HepG2 (cell line): ENCODE results near the gene RPS6KA2. TPM values are rescaled to one million over a fixed set of nuclear protein-coding genes. Genes with fewer than 3 reads are reported as not detected.

Experiments
- ATAC-seq: fragments of 200-7000 bp; cut with Tn5 transposase; 3 replicates; pipeline ENCODE4 v1.9.1; 2020; ENCODE audit warnings: mild to moderate bottlenecking, moderate library complexity
- BruUV-seq: library from RNA; stranded (reverse); fragments of 400-500 nt; replicated peaks from 2 replicates; lab custom pipeline; 2021; lab: Mats Ljungman, UMichigan
- CTCF ChIA-PET: fragments of 300-600 bp; formaldehyde crosslinking; extraction: SDS; loops from one replicate; lab custom pipeline; 2021; ENCODE audit warnings: low total read pairs, inconsistent platforms, low intra/inter-chr PET ratio; lab: Yijun Ruan, JAX
- POLR2A ChIA-PET: fragments of 350-600 bp; sonication (Branson Sonifier 250); formaldehyde crosslinking; loops from one replicate; lab custom pipeline; 2020; ENCODE audit warnings: antibody characterized with exemption, inconsistent platforms; lab: Yijun Ruan, JAX
- DNase-seq: peaks from one replicate; pipeline ENCODE4 v3.0.0-alpha.2; 2015; ENCODE audit warnings: low spot score
- FAIRE-seq: peaks from 3 replicates; lab custom pipeline; 2011; peaks lifted over from hg19 to GRCh38; lab: Jason Lieb, UNC
- H2AFZ ChIP-seq: one replicate; pipeline ENCODE4 v1.6.1; 2011; ENCODE audit warnings: low read length, inconsistent platforms
- H3K27ac ChIP-seq: fragments of 300-600 bp; 3 replicates; pipeline ENCODE4 v1.8.0; 2011; ENCODE audit warnings: mixed run types, mild to moderate bottlenecking, mixed read lengths, low read length, inconsistent platforms; ENCODE audit not compliant: insufficient read depth; ENCODE audit errors: extremely low read length
- H3K27me3 ChIP-seq, 2 experiments: fragments of 200-600 bp in 1 of 2; 2 replicates in 1 of 2; 3 replicates in 1 of 2; pipeline versions ENCODE4 v1.6.0 to v1.8.0; 2011; ENCODE audit warnings: low read length in 2 of 2, mild to moderate bottlenecking in 2 of 2, moderate library complexity in 2 of 2, inconsistent platforms in 1 of 2; ENCODE audit not compliant: insufficient read depth in 2 of 2, control insufficient read depth in 1 of 2
- H3K36me3 ChIP-seq, 2 experiments: fragments of 200-600 bp in 1 of 2; replicated peaks in 1 of 2; 2 replicates in 1 of 2; 3 replicates in 1 of 2; pipeline versions ENCODE4 v1.5.1 to v1.8.0; 2011; ENCODE audit warnings: low read length in 2 of 2, inconsistent platforms in 1 of 2; ENCODE audit not compliant: insufficient read depth in 2 of 2, control insufficient read depth in 1 of 2
- H3K4me1 ChIP-seq: 2 replicates; pipeline ENCODE4 v1.5.1; 2012; ENCODE audit warnings: low read length, inconsistent platforms; ENCODE audit not compliant: insufficient read depth
- H3K4me2 ChIP-seq: 2 replicates; pipeline ENCODE4 v1.6.0; 2011; ENCODE audit warnings: low read depth, low read length, inconsistent platforms
- H3K4me3 ChIP-seq, 3 experiments: fragments of 200-600 bp in 1 of 3; sonication (generic), shearing (Covaris generic) in 1 of 3; replicated peaks in 1 of 3; 2 replicates each; pipeline ENCODE4 v1.5.1; 2011 to 2016; ENCODE audit warnings: low read length in 3 of 3, inconsistent platforms in 2 of 3, low read depth in 2 of 3, mild to moderate bottlenecking in 2 of 3, control low read depth in 1 of 3, mixed read lengths in 1 of 3; ENCODE audit not compliant: insufficient read depth in 1 of 3
- H3K79me2 ChIP-seq: one replicate; pipeline ENCODE4 v1.6.1; 2011; ENCODE audit warnings: low read length, inconsistent platforms; ENCODE audit not compliant: insufficient read depth
- H3K9ac ChIP-seq: 2 replicates; pipeline ENCODE4 v1.6.0; 2011; ENCODE audit warnings: mild to moderate bottlenecking, low read depth, low read length, inconsistent platforms; ENCODE audit not compliant: insufficient read depth
- H3K9me3 ChIP-seq: 2 replicates; pipeline ENCODE4 v1.5.1; 2012; ENCODE audit warnings: mild to moderate bottlenecking, low read length
- H4K20me1 ChIP-seq: 2 replicates; pipeline ENCODE4 v1.6.0; 2011; ENCODE audit warnings: inconsistent platforms, mild to moderate bottlenecking, low read length, moderate library complexity; ENCODE audit not compliant: insufficient read depth
- CBX1 ChIP-seq: IDR thresholded peaks from one replicate; pipeline ENCODE4 v1.6.1; 2016; ENCODE audit warnings: antibody characterized with exemption, low read depth
- CENPT ChIP-seq: sonication (generic); formaldehyde crosslinking; IDR thresholded peaks from 2 replicates; pipeline ENCODE4 v1.8.0; 2022; ENCODE audit warnings: low read depth, mild to moderate bottlenecking, moderate library complexity, missing genetic modification reagents
- CSRNP1 ChIP-seq: sonication (generic); formaldehyde crosslinking; IDR thresholded peaks from 2 replicates; pipeline ENCODE4 v1.8.1; 2023; ENCODE audit warnings: mild to moderate bottlenecking, missing genetic modification reagents
- E2F1 ChIP-seq: sonication (generic); formaldehyde crosslinking; IDR thresholded peaks from 2 replicates; pipeline ENCODE4 v1.5.0; 2020; ENCODE audit warnings: missing genetic modification reagents
- FOXM1 ChIP-seq: sonication (generic); formaldehyde crosslinking; IDR thresholded peaks from 2 replicates; pipeline ENCODE4 v1.5.0; 2020; ENCODE audit warnings: missing genetic modification reagents
- GMEB1 ChIP-seq: sonication (generic); formaldehyde crosslinking; IDR thresholded peaks from 2 replicates; pipeline ENCODE4 v1.5.1; 2020; ENCODE audit warnings: missing genetic modification reagents, mild to moderate bottlenecking, borderline replicate concordance
- HMGXB3 ChIP-seq: sonication (generic); formaldehyde crosslinking; IDR thresholded peaks from 2 replicates; pipeline ENCODE4 v1.4.0; 2020; ENCODE audit warnings: missing genetic modification reagents, borderline replicate concordance
- KDM1A ChIP-seq: IDR thresholded peaks from 2 replicates; pipeline ENCODE4 v1.6.1; 2016; ENCODE audit warnings: missing compliant biosample characterization
- TFAP4 ChIP-seq: sonication (generic); IDR thresholded peaks from 2 replicates; pipeline ENCODE4 v1.6.1; 2016; ENCODE audit warnings: low read depth, borderline replicate concordance
- YY1 ChIP-seq: IDR thresholded peaks from 2 replicates; pipeline ENCODE4 v1.6.1; 2011; ENCODE audit warnings: low read length, low read depth, moderate library complexity, mild to moderate bottlenecking; ENCODE audit not compliant: insufficient read depth, insufficient replicate concordance
- ZFP62 ChIP-seq: sonication (generic); formaldehyde crosslinking; IDR thresholded peaks from 2 replicates; pipeline ENCODE4 v1.4.0; 2020; ENCODE audit warnings: missing genetic modification reagents
- ZNF207 ChIP-seq: fragments of 450-650 bp; IDR thresholded peaks from 2 replicates; pipeline ENCODE4 v1.6.1; 2016; ENCODE audit warnings: antibody characterized with exemption, borderline replicate concordance
- ZNF253 ChIP-seq: sonication (generic); formaldehyde crosslinking; IDR thresholded peaks from 2 replicates; pipeline ENCODE4 v1.8.0; 2022; ENCODE audit warnings: mild to moderate bottlenecking, missing genetic modification reagents, borderline replicate concordance
- ZSCAN25 ChIP-seq: sonication (generic); formaldehyde crosslinking; IDR thresholded peaks from 2 replicates; pipeline ENCODE4 v1.8.0; 2022; ENCODE audit warnings: mild to moderate bottlenecking, missing genetic modification reagents
- whole genome bisulfite sequencing: methylation state at CpG from one replicate; pipeline ENCODE4 v1.1.6; 2017; ENCODE audit warnings: low lambda C conversion rate; 5-methylcytosine and 5-hydroxymethylcytosine counted together
- in situ Hi-C: cut with HindIII; loops from 2 replicates; pipeline ENCODE4 v1.10.0; 2017; ENCODE audit warnings: low pct_unique_long_range_greater_than_20kb; ENCODE audit not compliant: extremely low pct_ligation_motif_present
- intact Hi-C: fragments of 100-400 bp; cut with micrococcal nuclease; formaldehyde crosslinking; loops from one replicate; pipeline ENCODE4 v1.10.0; 2022; ENCODE audit not compliant: unreplicated experiment
- polyA plus RNA-seq, 8 experiments: library from polyadenylated mRNA; depleted of rRNA in 3 of 8; stranded (reverse) in 7 of 8; unstranded in 1 of 8; fragments of >200 nt; fragmentation: Illumina TruSeq in 4 of 8; extraction: Trizol in 4 of 8; gene quantifications; 2 replicates each; pipeline versions ENCODE4 v1.2.1 to v1.2.3, GENCODE V29; 2011 to 2016; ENCODE audit warnings: low read depth in 4 of 8, missing spikeins in 1 of 8, mixed read lengths in 1 of 8; ENCODE audit not compliant: insufficient read depth in 1 of 8
- total RNA-seq, 5 experiments: library from RNA; depleted of rRNA; stranded (reverse); fragments of >200 nt; fragmentation: Illumina TruSeq; extraction: Trizol; gene quantifications; 2 replicates each; pipeline ENCODE4 v1.2.3, GENCODE V29; 2016; ENCODE audit warnings: low read depth in 1 of 5

RPS6KA2 gene
- total and polyA plus RNA-seq, 2 of the 13 experiments (the other 11 are each of a cell fraction or from before 2014, with no cell fraction given), result 0.22 to 0.38 TPM

- TF ChIP-seq CSRNP1 (CRISPR knock-in tag) (no peak), E2F1 (CRISPR knock-in tag) (no peak), ZFP62 (CRISPR knock-in tag) (no peak), ZNF253 (no peak), GMEB1 (CRISPR knock-in tag) (no peak)
- TF ChIP-seq, all 625 proteins: peak for 0
Observed at GRCh38 chr6:166472636-166473035, 154.4 kb downstream of the RPS6KA2 start (continued).

- POLR2A ChIA-PET, result no interaction called here
- TF ChIP-seq TFAP4, result no peak
- TF ChIP-seq KDM1A (CRISPR knock-in tag), result no peak
- TF ChIP-seq FOXM1, result no peak
- TF ChIP-seq CBX1, result no peak
- no peak for TF ChIP-seq ZNF207
- no peak for TF ChIP-seq HMGXB3 (CRISPR knock-in tag)
- no peak for TF ChIP-seq YY1
- no peak for TF ChIP-seq ZSCAN25
- no peak for TF ChIP-seq CENPT (CRISPR knock-in tag)
Observed at GRCh38 chr6:166471797-166472260, 155.2 kb downstream of the RPS6KA2 start.

More at GRCh38 chr6:166471797-166472260, 155.2 kb downstream of the RPS6KA2 start:
- no peaks in the 10 kb centered on the region for H3K36me3 ChIP-seq
- no peak overlapping the region for H3K9ac ChIP-seq
- intact Hi-C loops, result no loop called here
- H3K27me3 ChIP-seq, result peaks cover 22 to 94% of the 10 kb centered on the region in 2 experiments; a peak in 4 of 5 replicates
- H2AFZ ChIP-seq, result no peak overlapping the region
- no TSS peak for BruUV-seq
- ATAC-seq (no peak), DNase-seq (no peak), FAIRE-seq (no peak)
- H3K9me3 ChIP-seq, result no peaks in the 10 kb centered on the region
- no peak overlapping the region for H3K4me3 ChIP-seq
- no peaks in the 10 kb centered on the region; the same call in 1 of the 2 replicates for H4K20me1 ChIP-seq
- no peaks in the 10 kb centered on the region for H3K79me2 ChIP-seq
- H3K27ac ChIP-seq, result no peak overlapping the region
- in situ Hi-C loops, result no loop called here
- 23% methylated on average over 9 of the region's 10 CpGs for WGBS
- CTCF ChIA-PET, result no interaction called here
- H3K4me2 ChIP-seq, result no peak overlapping the region
- peaks cover 7% of the 10 kb centered on the region for H3K4me1 ChIP-seq
